NCI-H345 treated with DMSO at 0.1 percent for 48 hours (cell line): ENCODE data around the gene PLTP.
"Not testable (repeated sequence)": the region's sequence is repeated elsewhere in the genome, so short reads cannot be mapped to it uniquely, and the experiment has no call there.

Experiments
- DNase-seq: peaks from one replicate; lab custom pipeline; 2025; ENCODE audit not compliant: unreplicated experiment; lab: John Stamatoyannopoulos, UW

The PLTP gene

DNA sequence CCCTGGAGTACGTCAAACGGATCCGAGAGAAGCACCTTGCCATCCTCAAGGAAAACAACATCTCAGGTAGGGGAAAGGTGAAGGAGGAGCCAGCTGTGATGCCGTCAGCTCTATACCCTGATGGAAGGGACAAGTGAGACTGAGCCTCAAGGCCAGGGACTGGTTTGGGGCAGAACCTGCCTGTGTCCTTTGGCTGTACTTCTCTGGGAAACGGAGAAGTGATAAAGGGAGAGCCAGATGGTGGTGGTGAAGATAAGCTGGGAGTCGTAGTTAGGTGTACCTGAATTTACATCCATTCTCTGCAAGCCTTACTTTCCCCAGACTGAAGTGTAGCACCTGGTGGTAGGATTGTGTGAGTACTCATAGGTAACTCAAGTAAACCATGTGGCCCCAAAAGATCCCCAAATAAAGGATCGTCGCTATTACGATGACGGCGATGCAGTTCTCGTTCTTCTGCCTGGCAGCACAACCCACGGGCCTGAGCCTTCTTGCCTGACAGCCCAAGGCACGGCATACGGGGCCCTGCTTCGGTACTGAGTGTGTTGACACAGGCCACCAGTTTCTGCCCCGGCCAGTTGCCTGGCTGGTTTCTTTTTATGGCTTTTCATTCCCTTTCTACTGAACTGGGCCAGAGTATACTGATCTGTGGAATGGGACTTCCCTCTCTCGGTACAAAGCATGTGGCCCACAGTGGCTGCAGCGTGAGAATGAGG, 33.2 kb upstream of the PLTP start:
- no peak for DNase-seq

DNA sequence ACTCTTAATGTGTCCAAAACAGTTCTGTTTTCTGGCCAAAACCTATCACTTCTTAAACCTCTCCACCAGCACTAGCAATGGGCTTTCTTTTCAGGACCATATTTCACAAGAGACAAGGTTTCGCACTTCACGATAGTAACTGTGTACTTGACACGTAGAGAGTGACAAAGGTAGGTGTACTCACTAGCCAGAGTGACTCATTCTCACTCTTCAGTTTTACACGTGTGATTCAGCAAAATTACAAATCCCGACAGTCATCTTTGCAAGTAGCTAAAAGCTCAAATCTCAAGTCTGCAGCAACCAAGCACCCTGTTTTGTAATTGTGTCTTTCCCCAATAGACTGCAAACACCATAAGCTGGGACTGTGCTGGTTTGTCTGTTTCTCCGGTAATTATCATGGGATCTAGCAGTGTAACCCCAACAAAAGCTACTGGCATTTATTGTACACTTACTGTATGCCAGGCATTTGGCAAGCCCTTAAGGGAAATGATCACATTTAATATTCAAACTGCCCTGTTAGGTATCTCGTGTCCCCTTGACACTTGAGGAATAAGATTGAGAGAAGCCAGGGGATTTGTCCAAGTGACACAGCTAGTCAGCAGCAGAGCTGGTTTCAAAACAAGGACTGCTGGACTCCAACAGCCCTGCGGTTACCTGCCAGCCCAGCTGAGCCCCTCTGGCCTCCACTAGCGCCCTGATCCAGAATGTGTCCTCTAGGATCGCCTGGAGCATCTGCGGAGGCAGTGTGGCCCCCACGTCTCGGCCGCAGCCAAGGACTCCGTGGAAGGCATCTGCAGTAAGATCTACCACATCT, 32.4 kb upstream of the PLTP start:
- DNase-seq: no peak

DNA sequence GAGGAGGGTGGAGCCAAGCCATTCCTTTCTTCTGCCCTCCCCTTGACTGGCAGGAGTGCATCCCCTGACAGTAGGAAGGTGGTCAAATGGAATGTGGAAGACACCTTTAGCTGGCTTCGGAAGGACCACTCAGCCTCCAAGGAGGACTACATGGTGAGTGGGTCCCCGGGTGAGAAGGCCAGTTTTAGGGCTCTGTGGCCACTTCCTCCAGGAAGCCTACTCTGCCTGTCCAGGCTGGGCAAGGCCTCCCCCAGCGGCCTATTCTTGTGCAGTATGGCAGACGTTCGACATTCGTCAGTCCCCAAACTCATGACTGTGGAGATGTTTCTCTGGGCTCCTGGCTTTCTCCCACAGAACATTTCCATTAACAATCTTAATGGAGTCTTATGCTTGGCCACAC, 31.7 kb upstream of the PLTP start:
- no peak for DNase-seq

GRCh38 chr20:45940469-45940868, 28.5 kb upstream of the PLTP start:
- no peak for DNase-seq

GRCh38 chr20:45940053-45940452, 28.1 kb upstream of the PLTP start:
- DNase-seq: no peak

GRCh38 chr20:45938727-45939438, 26.9 kb upstream of the PLTP start:
- DNase-seq: no peak

- DNase-seq: no peak
Observed at GRCh38 chr20:45937765-45938164, 25.8 kb upstream of the PLTP start.

- DNase-seq: no peak
Observed at GRCh38 chr20:45935416-45936046, 23.6 kb upstream of the PLTP start.

DNA sequence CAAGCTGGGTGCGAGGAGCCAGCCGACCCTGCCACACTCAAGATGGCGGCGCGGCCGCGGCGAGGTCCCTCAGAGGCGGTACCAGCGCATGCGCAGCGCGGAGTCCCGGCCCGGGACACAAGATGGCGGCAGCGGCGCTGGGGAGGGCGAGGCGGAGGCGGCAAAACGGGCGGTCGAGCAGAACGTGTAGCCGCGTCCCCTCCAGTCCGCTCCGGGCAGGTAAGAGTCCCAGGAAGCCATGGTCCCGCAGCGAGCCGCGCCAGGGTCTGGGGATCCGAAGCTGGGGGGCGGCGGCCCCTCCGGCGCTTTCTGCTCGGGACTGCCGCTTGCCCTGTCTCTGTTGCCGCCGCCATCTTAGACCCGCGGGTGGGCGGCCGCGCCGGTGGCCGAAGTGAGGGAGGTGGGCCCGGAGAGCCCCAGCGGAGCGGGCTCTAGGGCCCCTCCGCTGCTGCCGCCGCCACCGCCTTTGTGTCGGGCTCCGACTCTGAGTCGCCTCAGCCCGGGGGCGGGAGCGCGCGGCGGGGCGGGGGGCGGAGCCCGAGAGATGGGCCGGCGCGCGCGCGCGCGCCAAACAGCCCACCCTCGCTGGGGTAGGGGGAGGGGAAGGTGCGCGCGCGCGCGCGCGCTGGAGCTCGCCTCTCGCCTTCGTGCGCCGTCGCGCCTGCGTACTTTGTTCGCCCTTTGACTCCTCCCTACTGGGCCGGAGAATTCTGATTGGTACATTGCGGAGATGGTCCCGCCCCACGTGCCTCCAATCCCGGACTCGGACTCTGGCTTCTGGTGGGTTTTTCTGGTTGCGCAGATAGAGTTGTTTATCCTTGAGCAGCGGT, 22.8 kb upstream of the PLTP start, which contains the start of gene PCIF1:
Gene PCIF1, plus strand, starts transcription at position 98 of the 830 bp plus-strand sequence. CDS start 4,317 bp downstream, outside the sequence.
- peak; percentile 97 for DNase-seq

- peak; percentile 85 for DNase-seq
Observed at GRCh38 chr20:45934046-45934585, 22.2 kb upstream of the PLTP start.

GRCh38 chr20:45933266-45934045, 21.5 kb upstream of the PLTP start:
- DNase-seq: peak; percentile 92

DNA sequence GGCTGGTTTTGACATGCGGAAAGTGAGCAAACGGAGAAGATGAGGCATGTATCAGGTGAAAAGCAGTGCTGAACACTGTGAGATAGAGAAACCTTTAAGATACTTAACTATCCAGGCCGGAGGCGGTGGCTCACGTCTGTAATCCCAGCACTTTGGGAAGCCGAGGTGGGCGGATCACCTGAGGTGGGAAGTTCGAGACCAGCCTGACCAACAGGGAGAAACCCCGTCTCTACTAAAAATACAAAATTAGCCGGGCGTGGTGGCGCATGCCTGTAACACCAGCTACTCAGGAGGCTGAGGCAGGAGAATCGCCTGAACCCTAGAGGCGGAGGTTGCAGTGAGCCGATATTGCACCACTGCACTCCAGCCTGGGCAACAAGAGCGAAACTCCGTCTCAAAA, 19.7 kb upstream of the PLTP start:
- not testable (repeated sequence) for DNase-seq

DNA sequence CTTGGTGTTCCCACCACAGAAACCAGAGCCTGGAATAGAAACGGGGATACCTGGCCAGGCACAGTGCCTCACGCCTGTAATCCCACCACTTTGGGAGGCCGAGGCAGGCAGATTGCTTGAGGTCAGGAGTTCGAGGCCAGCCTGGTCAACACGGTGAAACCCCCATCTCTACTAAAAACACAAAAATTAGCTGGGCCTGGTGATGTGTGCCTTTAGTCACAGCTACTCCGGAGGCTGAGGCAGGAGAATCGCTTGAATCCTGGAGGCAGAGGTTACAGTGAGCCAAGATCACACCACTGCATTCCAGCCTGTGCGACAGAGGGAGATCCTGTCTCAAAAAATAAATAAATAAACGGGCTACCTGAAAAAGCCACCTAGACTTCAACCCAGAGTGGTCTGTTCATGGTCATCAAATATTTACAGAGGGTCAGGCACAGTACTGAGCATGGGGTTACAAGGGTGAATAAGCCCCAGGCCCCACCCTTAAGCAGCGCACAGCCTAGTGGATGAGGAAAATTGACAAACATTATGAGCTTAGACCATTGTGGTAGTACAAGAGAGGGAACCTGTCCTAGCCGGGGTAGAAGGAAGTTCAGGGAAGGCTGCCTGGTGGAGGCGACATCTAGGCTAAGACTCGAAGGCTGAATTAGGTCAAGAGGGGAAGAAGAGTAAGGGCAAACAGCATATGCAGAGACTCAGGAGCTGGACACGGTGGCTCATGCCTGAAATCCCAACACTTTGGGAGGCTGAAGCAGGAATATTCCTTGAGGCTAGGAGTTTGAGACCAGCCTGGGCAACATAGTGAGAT, 15.3 kb upstream of the PLTP start:
- no peak for DNase-seq

DNA sequence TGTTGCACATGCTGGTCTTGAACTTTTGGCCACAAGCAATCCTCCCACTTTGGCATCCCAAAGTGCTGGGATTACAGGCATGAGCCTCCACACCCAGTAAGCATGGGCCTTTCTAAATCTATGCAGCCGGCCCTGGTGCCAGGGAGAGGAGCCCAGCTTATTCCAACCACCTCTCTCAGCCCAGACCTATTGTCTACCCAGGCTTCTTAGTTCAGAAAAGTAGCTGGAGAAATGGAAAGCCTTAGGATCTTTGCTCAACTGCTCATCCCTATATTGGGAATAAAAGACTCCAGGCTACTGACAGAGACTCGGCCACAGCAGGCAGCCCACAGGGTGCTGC, 14.7 kb upstream of the PLTP start:
- no peak for DNase-seq

DNA sequence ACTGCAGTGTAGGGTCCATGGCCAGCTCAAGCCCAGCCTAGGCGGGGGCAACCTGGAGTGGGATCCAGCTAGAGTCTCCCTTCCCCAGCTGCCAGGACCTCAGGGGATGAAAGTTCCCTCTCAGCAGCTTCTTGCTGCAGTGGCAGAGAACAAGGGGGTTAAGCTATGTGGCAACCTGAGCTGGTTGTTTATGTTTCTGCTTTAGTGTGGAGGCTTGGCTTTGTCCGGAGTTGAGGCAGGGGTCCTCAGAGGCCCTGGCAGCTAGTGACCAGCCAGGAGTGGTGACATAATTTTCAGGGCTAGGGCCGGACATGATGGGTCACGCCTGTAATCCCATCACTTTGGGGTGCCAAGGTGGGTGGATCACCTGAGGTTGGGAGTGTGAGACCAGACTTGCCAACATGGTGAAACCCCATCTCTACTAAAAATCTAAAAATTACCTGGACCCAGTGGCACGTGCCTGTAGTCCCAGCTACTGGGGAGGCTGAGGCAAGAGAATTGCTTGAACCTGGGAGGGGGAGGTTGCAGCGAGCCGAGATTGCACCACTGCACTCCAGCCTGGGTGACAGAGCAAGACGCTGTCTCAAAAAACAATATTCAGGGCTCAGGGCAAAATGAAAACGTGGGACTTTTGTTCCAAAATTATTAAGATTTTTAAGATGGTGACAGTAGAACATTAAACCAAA, 14.0 kb upstream of the PLTP start:
- no peak for DNase-seq

GRCh38 chr20:45924391-45925261, 12.7 kb upstream of the PLTP start:
- DNase-seq: no peak
